Left ventricle myocardium inferior (tissue), 1 donor: ENCODE results near the gene ANGEL1. TPM values are rescaled to one million over a fixed set of nuclear protein-coding genes. Genes with fewer than 3 reads are reported as not detected.

Experiments used
- DNase-seq: peaks from one replicate; pipeline ENCODE4 v3.0.0-alpha.2; 2020
- H3K27ac ChIP-seq: fragments of 200-600 bp; replicated peaks from 2 replicates; pipeline ENCODE4 v1.8.0; 2021
- H3K27me3 ChIP-seq: fragments of 200-600 bp; 2 replicates; pipeline ENCODE4 v1.8.0; 2021; ENCODE audit warnings: low read depth
- H3K36me3 ChIP-seq: fragments of 200-600 bp; 2 replicates; pipeline ENCODE4 v1.8.0; 2021
- H3K4me1 ChIP-seq: fragments of 200-600 bp; 2 replicates; pipeline ENCODE4 v1.8.0; 2021
- H3K4me3 ChIP-seq: fragments of 200-600 bp; 2 replicates; pipeline ENCODE4 v1.8.0; 2021; ENCODE audit warnings: mild to moderate bottlenecking, moderate library complexity
- H3K9me3 ChIP-seq: fragments of 200-600 bp; replicated peaks from 2 replicates; pipeline ENCODE4 v1.8.0; 2021
- CTCF ChIP-seq: fragments of 200-600 bp; IDR thresholded peaks from 2 replicates; pipeline ENCODE4 v1.8.0; 2021; ENCODE audit warnings: antibody characterized with exemption, mild to moderate bottlenecking, borderline replicate concordance
- intact Hi-C: fragments of 100-400 bp; cut with micrococcal nuclease; formaldehyde crosslinking; loops from one replicate; pipeline ENCODE4 v1.11.0; 2022
- total RNA-seq: library from RNA; stranded (reverse); fragmentation: NEBNext Ultra II Directional; extraction: Animal tissue kit (Norgen Biotek cat#: 25700); gene quantifications from one replicate; pipeline ENCODE4 v1.2.1, GENCODE V29; 2021
- donor health status: DM: no; HTN: yes; CAD: no; lungs with severe emphysema.

The ANGEL1 gene
- total RNA-seq, 1 donor from 2014 or later, result 9.3 TPM

- no peaks in the 10 kb centered on the region for H3K27me3 ChIP-seq
- TF ChIP-seq CTCF, result no peak
- intact Hi-C loops, result no loop called here
- no peaks in the 10 kb centered on the region for H3K9me3 ChIP-seq
- peaks cover 7% of the 10 kb centered on the region for H3K4me1 ChIP-seq
- H3K4me3 ChIP-seq, result no peak overlapping the region
- no peak for DNase-seq
- no peak overlapping the region for H3K27ac ChIP-seq
- no peaks in the 10 kb centered on the region for H3K36me3 ChIP-seq
Measured at GRCh38 chr14:76755610-76756370, 56.9 kb downstream of the ANGEL1 start.

- H3K4me3 ChIP-seq, result no peak overlapping the region
- no peaks in the 10 kb centered on the region for H3K27me3 ChIP-seq
- H3K27ac ChIP-seq, result no peak overlapping the region
- no peak for DNase-seq
- H3K4me1 ChIP-seq, result no peaks in the 10 kb centered on the region
- H3K36me3 ChIP-seq, result no peaks in the 10 kb centered on the region
- TF ChIP-seq CTCF, result no peak
- intact Hi-C loops, result no loop called here
- no peaks in the 10 kb centered on the region for H3K9me3 ChIP-seq
Measured at GRCh38 chr14:76754586-76754985, 58.1 kb downstream of the ANGEL1 start.

- no peak for TF ChIP-seq CTCF
- Histone ChIP-seq H3K27me3 (no peaks in the 10 kb centered on the region), H3K27ac (no peak overlapping the region), H3K9me3 (peaks cover 7% of the 10 kb centered on the region), H3K4me3 (no peak overlapping the region), H3K36me3 (no peaks in the 10 kb centered on the region), H3K4me1 (no peaks in the 10 kb centered on the region)
- intact Hi-C loops, result no loop called here
- no peak for DNase-seq
Measured at GRCh38 chr14:76753541-76754198, 59.0 kb downstream of the ANGEL1 start.

GRCh38 chr14:76752744-76753143 lies 59.9 kb downstream of the ANGEL1 start:
- DNase-seq, result no peak
- H3K27me3 ChIP-seq, result no peaks in the 10 kb centered on the region
- no peak overlapping the region for H3K4me3 ChIP-seq
- no peaks in the 10 kb centered on the region for H3K4me1 ChIP-seq
- H3K9me3 ChIP-seq, result peaks cover 8% of the 10 kb centered on the region
- no peaks in the 10 kb centered on the region for H3K36me3 ChIP-seq
- H3K27ac ChIP-seq, result no peak overlapping the region
- no peak for TF ChIP-seq CTCF
- intact Hi-C loops, result no loop called here

GRCh38 chr14:76742966-76743365 lies 69.7 kb downstream of the ANGEL1 start:
- H3K4me1 ChIP-seq, result no peaks in the 10 kb centered on the region
- no peak overlapping the region for H3K4me3 ChIP-seq
- no peaks in the 10 kb centered on the region for H3K27me3 ChIP-seq
- intact Hi-C loops, result no loop called here
- DNase-seq, result no peak
- TF ChIP-seq CTCF, result no peak
- H3K27ac ChIP-seq, result no peak overlapping the region
- peaks cover 47% of the 10 kb centered on the region for H3K9me3 ChIP-seq
- H3K36me3 ChIP-seq, result peaks cover 10% of the 10 kb centered on the region
